ENCODE results near the gene KDM4D.

DNA sequence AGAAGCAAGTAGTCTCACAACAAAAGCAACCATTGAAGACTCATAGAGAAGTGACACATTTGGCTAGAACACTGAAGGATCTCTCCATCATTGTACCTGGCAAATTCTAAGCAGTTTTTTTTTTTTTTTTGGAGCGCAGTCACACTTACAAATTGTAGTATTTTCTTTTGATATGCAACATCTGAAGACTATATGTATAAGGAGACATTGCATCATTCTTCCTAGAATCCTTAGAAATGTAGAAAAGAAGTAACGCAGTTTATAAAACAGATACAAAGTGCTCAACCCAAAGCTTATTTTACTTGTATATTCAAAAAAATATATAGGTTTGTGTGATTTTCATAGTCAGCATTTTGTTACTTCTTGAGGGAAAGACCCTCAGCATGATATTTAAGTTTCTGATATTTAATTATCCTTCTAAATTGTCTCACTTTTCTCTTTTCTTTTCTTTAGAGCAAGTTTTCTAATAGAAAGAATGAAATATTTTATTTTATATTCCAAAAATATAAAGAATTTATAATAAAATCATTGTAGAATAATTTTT is 20.0 kb downstream of the KDM4D start:
- TF ChIP-seq, protein P1, sequence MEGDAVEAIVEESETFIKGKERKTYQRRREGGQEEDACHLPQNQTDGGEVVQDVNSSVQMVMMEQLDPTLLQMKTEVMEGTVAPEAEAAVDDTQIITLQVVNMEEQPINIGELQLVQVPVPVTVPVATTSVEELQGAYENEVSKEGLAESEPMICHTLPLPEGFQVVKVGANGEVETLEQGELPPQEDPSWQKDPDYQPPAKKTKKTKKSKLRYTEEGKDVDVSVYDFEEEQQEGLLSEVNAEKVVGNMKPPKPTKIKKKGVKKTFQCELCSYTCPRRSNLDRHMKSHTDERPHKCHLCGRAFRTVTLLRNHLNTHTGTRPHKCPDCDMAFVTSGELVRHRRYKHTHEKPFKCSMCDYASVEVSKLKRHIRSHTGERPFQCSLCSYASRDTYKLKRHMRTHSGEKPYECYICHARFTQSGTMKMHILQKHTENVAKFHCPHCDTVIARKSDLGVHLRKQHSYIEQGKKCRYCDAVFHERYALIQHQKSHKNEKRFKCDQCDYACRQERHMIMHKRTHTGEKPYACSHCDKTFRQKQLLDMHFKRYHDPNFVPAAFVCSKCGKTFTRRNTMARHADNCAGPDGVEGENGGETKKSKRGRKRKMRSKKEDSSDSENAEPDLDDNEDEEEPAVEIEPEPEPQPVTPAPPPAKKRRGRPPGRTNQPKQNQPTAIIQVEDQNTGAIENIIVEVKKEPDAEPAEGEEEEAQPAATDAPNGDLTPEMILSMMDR (IDR thresholded peaks at IDR 0.05): no peak
- TF ChIP-seq POLR2A (IDR thresholded peaks at IDR 0.05): no peak

All from esophagus squamous epithelium (tissue), 4 donors.